Measurements from ENCODE around the gene KCNQ1OT1. TPM values are rescaled to one million over a fixed set of nuclear protein-coding genes. Genes with fewer than 3 reads are reported as not detected.

The KCNQ1OT1 gene
- polyA plus RNA-seq (ENCODE audit: insufficient read length in 4 of 4) = 1 to 10 TPM in 2 of 4 donors, under 1 TPM in 2; 0.73 to 1.8 (median 1.0) TPM

DNA sequence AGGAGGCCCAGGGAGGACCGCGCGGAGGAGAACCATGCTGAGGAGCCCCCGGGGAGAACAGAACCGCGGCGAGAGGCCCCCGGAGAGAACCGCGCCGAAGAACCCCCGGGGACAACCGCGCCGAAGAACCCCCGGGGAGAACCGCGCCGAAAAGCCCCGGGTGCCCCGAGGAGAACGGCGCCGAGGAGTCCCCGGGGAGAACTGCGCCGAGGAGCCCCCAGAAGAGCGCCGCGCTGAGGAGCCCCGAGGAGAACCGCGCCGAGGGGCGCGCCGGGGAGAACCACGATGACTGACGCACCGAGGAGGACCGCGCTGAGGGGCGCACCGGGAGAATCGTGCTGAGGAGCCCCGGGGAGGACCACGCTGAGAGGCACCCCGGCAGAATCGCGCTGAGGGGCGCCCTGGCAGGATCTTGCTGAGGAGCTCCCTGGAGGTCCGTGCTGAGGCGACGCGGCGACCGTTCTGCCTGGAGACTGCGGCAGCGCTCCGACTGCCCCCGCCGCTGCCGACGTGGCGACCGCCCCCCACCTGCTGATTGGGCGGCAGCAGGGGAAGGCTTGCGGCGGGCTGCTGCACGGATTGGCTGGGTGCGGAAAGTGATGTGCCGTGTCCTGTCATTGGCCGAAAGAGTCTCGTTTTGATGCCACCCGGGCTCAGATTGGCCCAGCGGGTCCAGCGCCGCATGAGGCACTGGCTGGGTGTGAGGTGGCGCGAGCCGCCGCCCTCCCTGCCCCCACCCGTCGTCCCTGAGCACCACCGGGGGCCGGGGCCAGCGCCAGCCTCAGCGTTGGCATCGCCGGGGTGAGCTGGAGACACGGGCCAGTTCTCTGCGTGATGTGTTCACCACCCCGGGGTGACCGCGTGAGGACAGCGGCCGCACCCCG lies at the start of gene KCNQ1OT1:
TSS of gene KCNQ1OT1 (minus strand) at position 464 of the 884 bp plus-strand sequence.
- DNase-seq (ENCODE audit: low read depth in 4 of 4, low spot score in 3 of 4) = peak; percentile 75 to 88 (median 80)

DNA sequence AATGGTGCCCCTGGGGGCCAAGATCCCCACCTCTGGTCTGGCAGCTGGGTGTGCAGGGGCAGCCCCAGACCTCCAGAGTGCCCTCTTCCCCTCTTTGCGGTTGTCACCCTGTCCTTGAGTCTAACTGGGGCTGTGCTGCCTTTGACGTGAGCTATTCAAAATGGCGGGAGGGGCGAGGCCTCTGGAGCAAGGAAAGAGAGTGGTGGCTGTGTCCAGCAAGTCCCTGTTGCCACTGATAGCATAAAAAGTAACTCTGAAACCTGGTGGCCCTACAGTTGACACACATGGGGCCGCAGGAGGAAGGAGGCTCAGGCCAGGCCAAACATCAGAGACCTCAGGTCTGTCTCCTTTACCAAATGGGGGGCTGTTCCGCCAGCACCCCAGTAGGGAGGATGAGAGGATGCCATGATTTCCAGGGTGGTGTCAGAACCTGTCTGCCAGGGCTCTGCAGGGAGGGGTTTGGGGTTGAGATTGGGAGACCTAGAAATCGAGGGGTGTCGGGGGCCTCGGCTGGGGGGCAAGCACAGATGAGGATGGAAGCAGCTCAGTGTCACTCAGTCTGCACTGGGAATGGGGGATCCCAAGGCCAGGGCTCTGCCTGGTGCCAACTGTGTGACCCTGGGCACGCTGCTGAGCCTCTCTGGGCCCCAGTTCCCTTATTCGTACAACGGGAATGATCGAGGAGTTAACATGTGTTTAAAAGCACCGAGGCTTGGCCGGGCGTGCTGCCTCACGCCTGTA lies 49.2 kb upstream of the KCNQ1OT1 start:
- DNase-seq (ENCODE audit: low read depth in 4 of 4, low spot score in 3 of 4) = no peak

- DNase-seq (ENCODE audit: low read depth in 4 of 4, low spot score in 3 of 4) = no peak
Observed at GRCh38 chr11:2748061-2748813, 48.4 kb upstream of the KCNQ1OT1 start.

DNA sequence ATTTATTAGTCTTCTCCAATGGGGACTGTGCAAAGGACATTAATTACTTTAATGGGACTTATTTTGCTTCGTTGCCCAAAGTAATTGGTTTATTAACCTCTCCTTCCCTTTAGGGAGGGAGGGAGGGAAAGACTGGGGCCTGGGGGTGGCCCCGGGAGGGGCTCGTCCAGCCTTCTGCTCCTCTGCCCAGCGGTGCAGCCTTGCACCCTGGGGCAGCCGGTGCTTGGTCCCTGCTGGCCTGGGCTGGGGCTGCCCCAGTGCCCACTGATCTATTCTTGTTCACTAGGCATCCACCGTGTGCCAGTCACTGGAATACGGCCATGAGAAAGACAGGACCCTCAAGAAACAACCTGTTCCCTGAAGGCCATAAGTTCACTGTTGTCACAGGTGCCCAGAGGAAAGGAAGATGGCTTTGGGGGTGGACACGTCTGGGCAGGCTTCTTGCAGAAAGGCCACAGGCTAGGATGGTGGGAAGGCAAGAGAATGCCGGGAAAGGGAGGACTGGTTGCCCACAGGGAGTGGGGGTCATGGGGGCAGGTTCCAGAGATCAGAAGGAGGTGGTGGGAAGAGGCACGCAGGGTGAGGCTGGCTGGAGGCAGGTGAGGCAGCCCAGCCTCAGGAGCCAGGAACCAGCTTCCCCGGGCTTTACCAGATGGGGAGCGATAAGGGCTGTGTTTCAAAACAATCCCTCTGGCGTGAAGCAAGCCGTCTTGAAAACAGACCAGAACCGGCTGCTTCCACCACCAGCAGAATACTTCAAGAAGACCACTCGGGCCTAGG lies 47.6 kb upstream of the KCNQ1OT1 start:
- DNase-seq (ENCODE audit: low read depth in 4 of 4, low spot score in 3 of 4) = no peak

GRCh38 chr11:2746401-2747247 lies 46.8 kb upstream of the KCNQ1OT1 start:
- DNase-seq (ENCODE audit: low read depth in 4 of 4, low spot score in 3 of 4) = no peak

- DNase-seq (ENCODE audit: low read depth in 4 of 4, low spot score in 3 of 4) = no peak
Observed at GRCh38 chr11:2745511-2745910, 45.7 kb upstream of the KCNQ1OT1 start.

GRCh38 chr11:2744166-2744565 lies 44.4 kb upstream of the KCNQ1OT1 start:
- DNase-seq (ENCODE audit: low read depth in 4 of 4, low spot score in 3 of 4) = no peak

GRCh38 chr11:2743427-2744110 lies 43.8 kb upstream of the KCNQ1OT1 start:
- no peak for DNase-seq (ENCODE audit: low read depth in 4 of 4, low spot score in 3 of 4)

GRCh38 chr11:2742611-2743426 lies 43.0 kb upstream of the KCNQ1OT1 start:
- DNase-seq (ENCODE audit: low read depth in 4 of 4, low spot score in 3 of 4) = no peak

DNA sequence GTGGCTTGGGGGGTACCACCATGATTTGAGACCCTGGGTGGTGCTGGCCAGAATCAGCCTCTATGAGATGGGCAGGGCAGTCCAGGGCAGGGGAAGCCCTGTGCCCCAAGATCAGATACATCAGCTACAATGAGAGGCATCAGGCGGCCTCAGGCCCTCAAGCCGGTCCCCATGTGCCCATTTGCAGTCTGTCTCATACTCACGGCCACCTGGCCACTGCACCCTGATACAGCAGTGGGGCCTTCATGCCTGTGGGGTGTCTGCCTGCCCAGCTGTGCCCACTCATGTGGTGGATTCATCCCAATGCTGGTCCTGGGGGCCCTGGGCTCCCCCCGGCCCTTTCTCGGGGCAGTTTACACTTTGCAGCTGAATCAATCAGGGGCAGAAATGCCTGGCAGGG lies 42.4 kb upstream of the KCNQ1OT1 start:
- no peak for DNase-seq (ENCODE audit: low read depth in 4 of 4, low spot score in 3 of 4)

GRCh38 chr11:2741377-2742131 lies 41.8 kb upstream of the KCNQ1OT1 start:
- DNase-seq (ENCODE audit: low read depth in 4 of 4, low spot score in 3 of 4) = no peak

GRCh38 chr11:2741006-2741376 lies 41.2 kb upstream of the KCNQ1OT1 start:
- DNase-seq (ENCODE audit: low read depth in 4 of 4, low spot score in 3 of 4) = no peak

- DNase-seq (ENCODE audit: low read depth in 4 of 4, low spot score in 3 of 4) = no peak
Observed at GRCh38 chr11:2740275-2740940, 40.6 kb upstream of the KCNQ1OT1 start.

DNA sequence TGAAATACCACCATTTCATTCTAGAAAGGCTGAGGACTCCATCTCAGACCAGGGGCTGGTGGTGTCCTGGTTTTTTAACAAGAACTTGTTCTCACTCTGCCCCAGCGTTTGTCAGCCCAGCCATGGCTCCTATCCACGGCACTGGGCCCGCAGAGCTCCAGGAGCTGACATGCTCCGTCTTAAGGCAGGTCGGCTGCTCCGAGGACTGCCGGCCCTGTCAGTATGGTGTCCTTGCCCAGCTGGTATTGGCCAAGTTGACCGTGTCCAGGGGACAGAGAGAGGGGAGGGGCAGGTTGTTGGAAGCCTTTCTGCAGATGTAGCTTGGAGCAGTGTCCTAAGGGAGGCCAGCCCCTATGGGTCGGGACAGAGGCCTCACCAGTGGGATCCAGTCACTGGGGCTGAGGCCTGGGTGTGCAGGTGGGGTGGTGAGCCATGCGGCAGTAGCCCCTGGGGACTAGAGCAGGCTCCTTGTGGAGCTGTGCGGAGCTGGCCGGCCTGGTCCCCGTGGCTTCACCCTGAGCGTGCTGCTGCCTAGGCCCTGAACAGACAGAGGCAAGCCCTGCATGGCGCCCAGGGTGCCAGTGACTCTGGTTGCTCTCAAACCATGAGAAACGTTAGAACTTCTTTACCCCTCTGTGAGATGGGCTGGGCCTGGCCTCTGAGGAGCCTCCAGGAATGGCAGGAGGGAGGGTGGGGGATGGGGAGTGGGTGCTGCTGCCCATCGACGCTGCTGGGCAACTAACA lies 39.9 kb upstream of the KCNQ1OT1 start:
- DNase-seq (ENCODE audit: low read depth in 4 of 4, low spot score in 3 of 4) = no peak

DNA sequence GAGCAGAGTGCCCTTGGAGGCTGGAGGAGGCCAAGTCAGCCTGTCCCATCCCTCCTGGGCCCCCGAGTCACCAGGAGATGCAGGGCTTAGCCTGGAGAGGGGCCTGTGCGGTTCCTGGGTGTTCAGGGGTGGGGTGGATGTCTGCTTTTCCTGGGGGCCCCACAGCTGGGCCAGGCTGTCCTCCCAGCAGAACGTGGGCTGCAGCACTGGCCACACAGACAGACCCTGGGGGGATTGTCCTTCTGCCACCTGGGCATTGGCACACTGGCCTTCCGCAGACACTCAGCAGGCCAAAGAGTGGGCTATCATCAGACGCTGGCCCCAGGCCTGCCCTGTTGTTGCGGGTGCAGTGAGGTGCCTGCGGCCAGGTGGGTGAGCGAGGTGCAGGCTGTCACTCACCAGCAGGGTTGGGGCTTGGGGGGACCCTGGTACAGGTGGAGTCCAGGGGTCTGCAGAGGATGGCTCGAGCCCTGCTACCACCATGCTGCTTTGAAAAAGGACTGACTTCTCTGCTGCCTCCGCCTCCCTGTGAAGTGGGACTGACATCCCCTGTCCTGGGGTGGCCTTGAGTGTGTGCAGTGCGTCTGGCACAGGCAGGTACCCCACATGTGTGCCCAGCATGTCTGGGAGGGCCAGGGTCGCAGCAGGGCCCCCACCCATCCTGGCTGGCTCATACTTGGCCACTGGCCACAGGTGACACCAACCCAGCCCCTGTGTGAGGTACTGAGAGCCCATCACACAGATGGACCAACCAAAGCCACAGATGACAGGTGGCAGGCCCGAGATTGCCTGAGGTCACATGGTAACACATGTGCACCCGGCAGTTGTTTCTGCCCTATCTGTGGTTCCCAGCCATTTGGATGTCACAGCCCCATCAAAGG lies 39.0 kb upstream of the KCNQ1OT1 start:
- DNase-seq (ENCODE audit: low read depth in 4 of 4, low spot score in 3 of 4) = no peak

Measured in left renal pelvis (tissue), 4 donors.